Measurements from ENCODE around the gene FXYD7.

DNA sequence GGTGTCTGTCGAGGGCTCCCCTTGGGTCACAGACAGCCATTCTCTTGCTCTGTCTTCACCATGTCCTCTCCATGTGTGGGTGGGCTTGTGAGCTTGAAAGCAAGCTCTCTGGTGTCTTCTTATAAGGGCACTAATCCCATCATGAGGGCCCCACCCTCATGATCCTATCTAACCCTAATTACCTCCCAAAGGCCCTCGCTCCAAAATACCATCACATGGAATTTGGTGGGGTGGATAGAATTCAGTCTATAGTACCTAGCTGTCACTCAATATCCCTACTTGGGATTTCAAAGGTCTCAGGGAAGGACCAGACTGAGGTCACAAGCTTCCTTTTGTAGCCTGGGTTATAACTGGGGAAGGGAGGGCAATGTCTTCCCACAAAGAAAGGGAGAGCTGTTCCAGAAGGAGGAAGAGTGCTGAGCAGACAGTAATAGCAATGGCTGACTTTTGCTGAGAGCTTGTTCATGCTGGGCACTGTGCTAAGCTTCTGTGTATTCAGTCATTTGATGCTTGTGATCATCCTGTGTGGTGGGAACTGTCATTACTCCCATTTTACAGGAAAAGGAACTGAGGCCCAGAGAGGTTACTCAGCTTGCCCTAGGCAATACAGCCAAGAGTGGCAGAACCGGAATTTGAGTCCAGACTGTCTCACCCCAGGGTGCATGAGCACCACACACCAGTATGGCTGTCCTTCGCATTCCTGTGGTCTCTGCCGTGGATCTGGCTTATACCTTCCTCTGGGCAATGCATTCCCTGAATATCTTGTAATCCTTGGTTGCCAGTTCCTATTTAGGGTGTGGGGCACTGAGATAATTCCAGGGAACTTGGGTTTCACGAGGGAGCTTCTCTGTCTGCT is 19.6 kb downstream of the FXYD7 start:
- no peak for TF ChIP-seq SNAI2 (CRISPR knock-in tag; IDR thresholded peaks at IDR 0.05)
- TF ChIP-seq ESRRG (CRISPR knock-in tag; IDR thresholded peaks at IDR 0.05), result no peak
- no peak for TF ChIP-seq ZNF70 (CRISPR knock-in tag; IDR thresholded peaks at IDR 0.05)
- TF ChIP-seq, protein P1, sequence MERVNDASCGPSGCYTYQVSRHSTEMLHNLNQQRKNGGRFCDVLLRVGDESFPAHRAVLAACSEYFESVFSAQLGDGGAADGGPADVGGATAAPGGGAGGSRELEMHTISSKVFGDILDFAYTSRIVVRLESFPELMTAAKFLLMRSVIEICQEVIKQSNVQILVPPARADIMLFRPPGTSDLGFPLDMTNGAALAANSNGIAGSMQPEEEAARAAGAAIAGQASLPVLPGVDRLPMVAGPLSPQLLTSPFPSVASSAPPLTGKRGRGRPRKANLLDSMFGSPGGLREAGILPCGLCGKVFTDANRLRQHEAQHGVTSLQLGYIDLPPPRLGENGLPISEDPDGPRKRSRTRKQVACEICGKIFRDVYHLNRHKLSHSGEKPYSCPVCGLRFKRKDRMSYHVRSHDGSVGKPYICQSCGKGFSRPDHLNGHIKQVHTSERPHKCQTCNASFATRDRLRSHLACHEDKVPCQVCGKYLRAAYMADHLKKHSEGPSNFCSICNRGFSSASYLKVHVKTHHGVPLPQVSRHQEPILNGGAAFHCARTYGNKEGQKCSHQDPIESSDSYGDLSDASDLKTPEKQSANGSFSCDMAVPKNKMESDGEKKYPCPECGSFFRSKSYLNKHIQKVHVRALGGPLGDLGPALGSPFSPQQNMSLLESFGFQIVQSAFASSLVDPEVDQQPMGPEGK (CRISPR knock-in tag; IDR thresholded peaks at IDR 0.05; ENCODE audit: borderline replicate concordance), result no peak
- TF ChIP-seq ARNTL (CRISPR knock-in tag; IDR thresholded peaks at IDR 0.05; ENCODE audit: borderline replicate concordance, low read depth), result no peak
- TF ChIP-seq PPARA (CRISPR knock-in tag; IDR thresholded peaks at IDR 0.05; ENCODE audit: borderline replicate concordance), result no peak
- TF ChIP-seq, protein P2, sequence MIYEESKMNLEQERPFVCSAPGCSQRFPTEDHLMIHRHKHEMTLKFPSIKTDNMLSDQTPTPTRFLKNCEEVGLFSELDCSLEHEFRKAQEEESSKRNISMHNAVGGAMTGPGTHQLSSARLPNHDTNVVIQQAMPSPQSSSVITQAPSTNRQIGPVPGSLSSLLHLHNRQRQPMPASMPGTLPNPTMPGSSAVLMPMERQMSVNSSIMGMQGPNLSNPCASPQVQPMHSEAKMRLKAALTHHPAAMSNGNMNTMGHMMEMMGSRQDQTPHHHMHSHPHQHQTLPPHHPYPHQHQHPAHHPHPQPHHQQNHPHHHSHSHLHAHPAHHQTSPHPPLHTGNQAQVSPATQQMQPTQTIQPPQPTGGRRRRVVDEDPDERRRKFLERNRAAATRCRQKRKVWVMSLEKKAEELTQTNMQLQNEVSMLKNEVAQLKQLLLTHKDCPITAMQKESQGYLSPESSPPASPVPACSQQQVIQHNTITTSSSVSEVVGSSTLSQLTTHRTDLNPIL (CRISPR knock-in tag; IDR thresholded peaks at IDR 0.05; ENCODE audit: low read depth), result no peak
- TF ChIP-seq CSDC2 (CRISPR knock-in tag; IDR thresholded peaks at IDR 0.05), result no peak
- no peak for TF ChIP-seq RARB (CRISPR knock-in tag; IDR thresholded peaks at IDR 0.05)
- TF ChIP-seq, protein P3, sequence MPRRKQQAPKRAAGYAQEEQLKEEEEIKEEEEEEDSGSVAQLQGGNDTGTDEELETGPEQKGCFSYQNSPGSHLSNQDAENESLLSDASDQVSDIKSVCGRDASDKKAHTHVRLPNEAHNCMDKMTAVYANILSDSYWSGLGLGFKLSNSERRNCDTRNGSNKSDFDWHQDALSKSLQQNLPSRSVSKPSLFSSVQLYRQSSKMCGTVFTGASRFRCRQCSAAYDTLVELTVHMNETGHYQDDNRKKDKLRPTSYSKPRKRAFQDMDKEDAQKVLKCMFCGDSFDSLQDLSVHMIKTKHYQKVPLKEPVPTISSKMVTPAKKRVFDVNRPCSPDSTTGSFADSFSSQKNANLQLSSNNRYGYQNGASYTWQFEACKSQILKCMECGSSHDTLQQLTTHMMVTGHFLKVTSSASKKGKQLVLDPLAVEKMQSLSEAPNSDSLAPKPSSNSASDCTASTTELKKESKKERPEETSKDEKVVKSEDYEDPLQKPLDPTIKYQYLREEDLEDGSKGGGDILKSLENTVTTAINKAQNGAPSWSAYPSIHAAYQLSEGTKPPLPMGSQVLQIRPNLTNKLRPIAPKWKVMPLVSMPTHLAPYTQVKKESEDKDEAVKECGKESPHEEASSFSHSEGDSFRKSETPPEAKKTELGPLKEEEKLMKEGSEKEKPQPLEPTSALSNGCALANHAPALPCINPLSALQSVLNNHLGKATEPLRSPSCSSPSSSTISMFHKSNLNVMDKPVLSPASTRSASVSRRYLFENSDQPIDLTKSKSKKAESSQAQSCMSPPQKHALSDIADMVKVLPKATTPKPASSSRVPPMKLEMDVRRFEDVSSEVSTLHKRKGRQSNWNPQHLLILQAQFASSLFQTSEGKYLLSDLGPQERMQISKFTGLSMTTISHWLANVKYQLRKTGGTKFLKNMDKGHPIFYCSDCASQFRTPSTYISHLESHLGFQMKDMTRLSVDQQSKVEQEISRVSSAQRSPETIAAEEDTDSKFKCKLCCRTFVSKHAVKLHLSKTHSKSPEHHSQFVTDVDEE (CRISPR knock-in tag; IDR thresholded peaks at IDR 0.05), result no peak
- TF ChIP-seq BACH2 (CRISPR knock-in tag; IDR thresholded peaks at IDR 0.05; ENCODE audit: borderline replicate concordance), result no peak
- TF ChIP-seq TOX (CRISPR knock-in tag; IDR thresholded peaks at IDR 0.05; ENCODE audit: borderline replicate concordance), result no peak
- TF ChIP-seq ZFP3 (CRISPR knock-in tag; IDR thresholded peaks at IDR 0.05), result no peak
- TF ChIP-seq ZC3H10 (CRISPR knock-in tag; IDR thresholded peaks at IDR 0.05), result no peak
